Mammary epithelial cell (primary cell): ENCODE data around the gene SORCS2.

Experiments used
- EZH2 ChIP-seq: IDR thresholded peaks from 2 replicates; pipeline ENCODE4 v1.6.1; 2012; ENCODE audit warnings: low read length, inconsistent platforms, borderline replicate concordance
- TF ChIP-seq, protein P1 (sequence below), 2 donors: IDR thresholded peaks in 1 of 2; conservative IDR thresholded peaks in 1 of 2; 2 replicates each; pipeline ENCODE4 v1.5.1; 2011 to 2012; ENCODE audit warnings: inconsistent platforms in 2 of 2, low read length in 2 of 2, mild to moderate bottlenecking in 2 of 2, control low read depth in 1 of 2, low read depth in 1 of 2; ENCODE audit not compliant: insufficient read depth in 1 of 2; ENCODE audit errors: extremely low read depth in 1 of 2

DNA sequence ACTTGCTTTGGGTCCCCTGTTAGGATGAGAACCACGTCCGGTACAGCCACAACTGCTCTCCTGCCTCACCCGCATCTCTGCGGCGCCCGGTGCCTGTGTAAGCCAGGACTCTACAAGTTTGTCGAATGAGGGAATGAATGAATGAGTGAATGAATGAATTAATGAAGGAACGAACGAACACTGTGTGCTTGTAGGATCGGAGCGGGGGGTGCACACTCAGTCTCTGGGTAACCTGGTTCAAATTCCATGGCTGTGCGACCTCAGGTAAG lies 443.8 kb downstream of the SORCS2 start:
- TF ChIP-seq, protein P1, sequence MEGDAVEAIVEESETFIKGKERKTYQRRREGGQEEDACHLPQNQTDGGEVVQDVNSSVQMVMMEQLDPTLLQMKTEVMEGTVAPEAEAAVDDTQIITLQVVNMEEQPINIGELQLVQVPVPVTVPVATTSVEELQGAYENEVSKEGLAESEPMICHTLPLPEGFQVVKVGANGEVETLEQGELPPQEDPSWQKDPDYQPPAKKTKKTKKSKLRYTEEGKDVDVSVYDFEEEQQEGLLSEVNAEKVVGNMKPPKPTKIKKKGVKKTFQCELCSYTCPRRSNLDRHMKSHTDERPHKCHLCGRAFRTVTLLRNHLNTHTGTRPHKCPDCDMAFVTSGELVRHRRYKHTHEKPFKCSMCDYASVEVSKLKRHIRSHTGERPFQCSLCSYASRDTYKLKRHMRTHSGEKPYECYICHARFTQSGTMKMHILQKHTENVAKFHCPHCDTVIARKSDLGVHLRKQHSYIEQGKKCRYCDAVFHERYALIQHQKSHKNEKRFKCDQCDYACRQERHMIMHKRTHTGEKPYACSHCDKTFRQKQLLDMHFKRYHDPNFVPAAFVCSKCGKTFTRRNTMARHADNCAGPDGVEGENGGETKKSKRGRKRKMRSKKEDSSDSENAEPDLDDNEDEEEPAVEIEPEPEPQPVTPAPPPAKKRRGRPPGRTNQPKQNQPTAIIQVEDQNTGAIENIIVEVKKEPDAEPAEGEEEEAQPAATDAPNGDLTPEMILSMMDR (conservative IDR thresholded peaks at IDR 0.05 in 1 of 2, IDR thresholded peaks at IDR 0.05 in 1 of 2; ENCODE audit: extremely low read depth in 1 of 2, insufficient read depth in 1 of 2, low read depth in 1 of 2, low read length in 2 of 2): no peak
- TF ChIP-seq EZH2: no peak
